CD4-positive, alpha-beta T cell treated with Interleukin-15 for 1 hour (primary cell): ENCODE measurements around the gene BEST1.
"Not testable (repeated sequence)": the region's sequence is repeated elsewhere in the genome, so short reads cannot be mapped to it uniquely, and the experiment has no call there.

Source experiments
- DNase-seq: peaks from one replicate; pipeline ENCODE4 v3.0.0-alpha.2; 2020

The BEST1 gene

DNA sequence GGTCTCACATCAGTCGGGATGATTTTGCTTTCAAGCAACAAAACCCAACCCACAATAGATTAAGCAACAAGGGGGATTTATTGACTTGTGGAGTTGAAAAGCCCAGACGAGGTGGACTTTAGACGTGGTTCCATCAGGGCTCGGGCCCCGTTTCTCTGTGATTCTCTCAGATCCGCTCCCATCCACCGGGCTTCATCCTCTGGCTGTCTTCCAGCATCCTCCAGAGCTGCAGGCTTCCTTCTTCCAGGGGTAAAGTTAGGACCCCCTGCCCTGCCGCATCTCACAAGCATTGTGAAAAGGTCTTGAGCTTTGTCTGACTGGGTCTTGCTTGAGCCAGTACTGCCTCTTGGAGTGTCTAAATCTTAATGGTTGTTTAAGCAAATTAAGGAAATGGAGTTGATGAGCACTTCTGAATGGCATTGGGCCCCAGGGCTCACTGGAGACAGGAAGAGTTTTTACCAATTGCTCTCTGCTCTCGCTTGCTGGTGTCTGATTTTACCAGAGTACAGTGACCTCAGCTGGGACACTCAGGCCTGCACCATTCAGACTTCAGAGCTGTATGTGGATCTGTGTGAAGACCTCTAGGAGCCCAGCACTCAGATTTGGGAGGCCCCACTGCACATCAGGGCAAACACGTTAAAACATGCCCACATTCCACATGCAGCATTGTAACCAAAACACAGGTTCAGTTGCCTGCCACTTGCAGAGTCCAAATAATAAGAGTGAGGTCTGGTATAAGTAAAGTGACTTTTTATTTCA, 30.8 kb downstream of the BEST1 start:
- DNase-seq: no peak

DNA sequence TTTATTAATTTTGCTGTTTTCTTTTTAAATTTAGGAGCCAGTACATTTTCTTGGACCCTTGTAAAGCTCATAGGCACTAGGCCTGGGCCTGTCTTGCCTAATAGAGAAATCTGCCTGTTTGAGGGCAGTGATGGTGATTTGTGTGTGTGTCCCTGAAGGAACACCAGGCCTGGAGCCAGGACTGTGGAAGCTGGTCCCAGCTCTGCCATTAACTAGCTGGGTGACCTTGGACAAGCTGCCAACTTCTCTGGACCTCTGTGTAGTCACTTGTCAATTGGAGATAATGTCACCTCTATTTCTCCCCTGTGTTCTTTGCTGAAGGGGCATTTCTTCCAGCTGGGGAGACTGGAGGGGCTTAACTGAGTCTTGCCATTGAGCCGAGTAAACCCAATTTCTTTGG, 33.3 kb downstream of the BEST1 start:
- no peak for DNase-seq

DNA sequence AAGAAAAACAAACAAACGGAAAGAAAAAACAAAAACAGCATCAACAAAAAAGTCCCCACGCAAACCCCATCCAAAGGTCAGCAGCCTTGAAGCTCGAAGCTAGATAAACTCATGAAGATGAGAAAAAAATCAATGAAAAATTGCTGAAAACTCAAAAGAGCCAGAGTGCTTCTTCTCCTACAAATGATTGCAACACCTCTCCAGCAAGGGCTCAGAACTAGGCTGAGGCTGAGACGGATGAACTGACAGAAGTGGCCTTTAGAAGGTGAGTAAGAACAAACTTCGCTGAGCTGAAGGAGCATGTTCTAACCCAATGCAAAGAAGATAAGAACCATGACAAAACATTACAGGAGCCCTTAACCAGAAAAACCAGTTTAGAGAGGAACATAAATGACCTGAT, 35.7 kb downstream of the BEST1 start:
- no peak for DNase-seq

DNA sequence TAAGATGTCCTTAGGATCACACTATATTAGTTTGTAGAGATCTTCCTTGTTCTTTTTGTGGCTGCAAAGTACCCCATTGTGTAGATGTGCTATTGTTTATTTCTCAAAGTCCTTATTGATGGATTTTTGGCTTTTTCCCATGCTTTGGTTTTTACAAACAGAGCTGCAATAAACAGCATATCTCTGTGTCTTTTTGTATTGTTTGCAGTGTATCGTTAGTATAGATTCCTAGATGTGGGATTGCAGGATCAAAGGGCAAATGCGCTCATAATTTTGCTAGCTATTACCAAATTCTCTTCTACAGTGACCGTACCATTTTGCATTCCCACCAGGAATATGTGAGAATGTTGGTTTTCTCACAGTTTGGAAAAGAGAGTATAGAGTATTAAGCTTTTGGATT, 44.8 kb downstream of the BEST1 start:
- DNase-seq: no peak

DNA sequence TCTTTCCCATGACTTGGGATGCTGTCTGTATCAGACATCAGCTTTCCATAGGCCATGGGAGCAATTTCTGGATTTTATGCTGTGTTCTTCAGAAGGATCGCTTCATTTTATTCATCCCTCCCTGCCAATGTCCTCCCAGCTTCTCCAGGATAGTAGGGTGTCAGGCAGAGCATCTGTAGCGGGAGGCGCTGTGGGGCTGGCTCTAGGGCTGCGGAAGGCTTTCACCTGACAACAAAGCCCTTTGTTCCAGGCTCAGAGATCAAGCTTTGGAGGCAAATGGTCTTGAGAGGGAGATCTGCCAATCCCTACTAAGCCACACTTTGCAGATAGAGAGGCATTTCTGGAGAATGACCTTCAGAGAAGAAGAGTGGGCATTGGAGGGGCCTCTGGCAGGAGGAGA, 46.8 kb downstream of the BEST1 start:
- no peak for DNase-seq

DNA sequence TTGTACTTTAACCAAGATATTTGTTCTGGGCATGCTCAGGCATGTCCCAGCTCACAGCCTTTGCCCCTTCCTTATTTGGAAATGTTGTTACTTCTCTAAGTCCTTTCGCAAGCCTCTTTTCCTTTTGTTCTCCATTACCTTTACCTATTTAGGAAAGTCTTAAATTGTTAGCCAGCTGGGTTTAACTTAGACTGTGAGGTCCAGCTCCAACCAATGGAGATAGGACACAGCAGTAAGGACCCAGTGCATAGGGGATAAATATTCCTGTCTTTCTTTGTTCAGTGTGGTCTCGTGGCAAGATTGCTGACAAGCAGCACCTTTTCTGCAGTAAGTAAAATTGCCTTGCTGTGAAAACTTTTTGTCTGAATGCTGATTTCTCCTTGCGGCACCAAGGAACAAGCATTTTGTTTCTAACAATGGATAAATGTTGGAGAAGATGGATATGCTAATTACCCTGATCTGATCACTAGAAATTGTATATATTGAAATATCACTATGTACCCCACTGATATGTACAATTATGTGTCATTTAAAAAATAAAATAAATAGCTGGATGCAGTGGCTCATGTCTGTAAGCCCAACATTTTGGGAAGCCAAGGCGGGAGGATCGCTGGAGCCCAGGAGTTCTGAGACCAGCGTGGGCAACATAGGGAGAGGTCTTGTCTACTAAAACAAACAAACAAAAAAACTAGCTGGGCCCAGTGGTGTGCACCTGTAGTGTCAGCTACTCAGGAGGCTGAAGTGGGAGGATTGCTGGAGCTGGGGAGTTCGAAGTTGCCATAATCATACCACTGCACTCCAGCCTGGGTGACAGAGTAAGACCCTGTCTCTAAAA, 49.2 kb downstream of the BEST1 start:
- no peak for DNase-seq

DNA sequence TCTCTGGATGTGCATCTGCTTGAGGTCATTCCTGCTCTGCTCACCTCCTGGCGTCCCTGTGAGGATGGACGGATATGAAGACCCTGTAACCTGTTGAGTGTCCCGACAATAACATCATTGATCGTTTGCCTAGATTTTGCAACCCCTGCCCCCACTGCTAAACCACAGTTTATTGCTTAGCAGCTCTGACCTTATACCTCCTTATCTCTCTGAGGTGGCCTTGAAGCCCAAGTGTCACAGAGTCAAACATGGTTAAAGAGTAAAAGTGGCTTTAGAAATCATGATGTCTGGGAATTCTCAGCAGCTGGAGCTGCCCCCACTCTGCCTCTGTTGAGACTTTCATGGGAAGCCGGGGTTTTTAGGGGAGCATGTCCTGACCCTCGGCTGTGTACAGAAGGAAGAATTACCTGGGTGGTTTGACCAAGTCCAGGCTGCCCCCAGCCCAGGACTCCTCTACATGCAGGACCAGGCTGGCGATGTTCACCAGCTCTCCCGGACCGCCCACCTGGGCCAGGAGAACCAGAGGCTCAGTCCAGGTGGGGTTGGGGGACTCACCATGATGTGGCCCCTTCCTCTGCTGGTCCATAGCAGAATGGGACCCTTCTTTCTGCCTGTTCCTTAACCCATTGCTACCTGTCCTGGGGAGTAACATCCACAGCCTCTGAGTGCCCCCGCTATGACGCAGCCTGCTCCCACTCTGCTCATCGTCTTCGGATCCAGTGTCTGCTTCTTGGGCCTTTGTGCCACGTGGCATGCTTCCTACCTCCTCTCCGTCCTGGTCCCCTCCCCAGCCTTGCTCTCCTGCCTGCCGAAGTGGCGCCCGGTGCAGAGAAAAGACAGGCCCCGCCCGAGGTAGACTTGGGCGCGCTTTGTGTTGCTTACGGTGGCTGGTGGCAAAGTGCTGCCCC, 50.6 kb downstream of the BEST1 start:
- no peak for DNase-seq

DNA sequence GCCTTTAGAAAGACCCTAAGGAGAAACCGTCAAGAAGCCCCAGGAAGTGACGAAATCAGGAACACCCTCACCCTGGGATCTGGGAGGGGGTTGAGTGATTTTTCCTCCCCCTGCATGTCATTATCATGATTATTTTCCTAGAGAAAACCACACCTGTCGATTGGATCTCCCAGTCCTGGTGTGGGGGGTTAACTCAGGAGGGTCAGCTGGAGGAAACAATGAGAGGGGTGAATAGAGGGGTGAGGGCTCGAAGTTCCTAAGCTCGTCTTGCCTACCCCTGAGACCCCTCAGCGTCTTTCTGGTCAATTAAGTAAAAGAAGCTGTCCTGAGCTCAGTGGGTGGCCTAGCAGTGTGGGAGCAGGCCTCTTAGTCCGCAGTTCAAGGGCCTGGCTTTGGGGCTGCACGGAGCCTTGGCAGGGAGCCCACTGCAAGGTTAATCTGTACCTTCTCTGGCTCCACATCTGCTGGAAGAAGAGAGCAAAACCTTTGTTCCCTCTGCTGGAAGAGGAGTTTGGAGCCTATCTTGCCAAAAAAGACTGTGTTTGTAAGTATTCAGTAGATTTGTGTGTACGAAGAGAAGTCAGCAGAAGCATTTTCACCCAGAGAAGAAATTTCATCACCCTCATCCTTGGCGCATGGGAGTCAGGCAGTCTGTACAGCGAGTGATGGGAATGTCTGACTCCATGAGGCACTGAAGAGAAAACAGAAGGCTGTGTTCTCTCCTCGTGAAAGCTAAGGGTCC, 51.5 kb downstream of the BEST1 start:
- no peak for DNase-seq

DNA sequence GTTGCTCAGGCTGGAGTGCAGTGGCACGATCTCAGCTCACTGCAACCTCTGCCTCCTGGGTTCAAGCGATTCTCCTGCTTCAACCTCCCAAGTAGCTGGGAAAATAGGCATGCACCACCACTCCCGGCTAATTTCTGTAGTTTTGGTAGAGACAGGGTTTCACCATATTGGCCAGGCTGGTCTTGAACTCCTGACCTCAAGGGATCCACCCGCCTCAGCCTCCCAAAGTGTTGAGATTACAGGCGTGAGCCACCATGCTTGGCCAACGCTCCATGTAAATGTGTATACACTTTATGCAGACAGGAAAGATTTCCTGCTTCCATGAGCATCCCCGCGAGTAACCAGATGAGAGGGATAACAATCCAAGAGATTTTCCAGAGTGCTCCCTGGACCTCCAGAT, 52.1 kb downstream of the BEST1 start:
- DNase-seq: not testable (repeated sequence)

DNA sequence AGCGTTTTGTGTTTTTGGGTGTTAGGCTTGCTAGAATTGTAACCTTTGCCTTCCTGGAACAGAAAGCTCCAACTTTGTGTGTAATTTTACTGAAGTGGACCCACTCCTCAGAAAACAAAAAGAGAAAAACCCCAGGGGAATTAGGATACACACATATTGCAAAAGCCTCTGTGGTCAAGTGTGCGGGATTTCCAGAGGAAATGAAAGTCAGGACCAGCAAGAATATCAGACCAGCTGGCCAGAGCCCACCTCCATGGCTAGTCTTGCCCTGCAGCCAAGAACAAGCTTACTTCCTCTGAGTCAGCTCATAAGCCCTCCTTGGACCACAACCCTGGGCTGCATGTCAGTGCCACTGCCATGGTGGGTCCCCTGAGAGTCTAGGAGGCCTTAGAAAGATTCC, 54.3 kb downstream of the BEST1 start:
- peak; percentile 71 for DNase-seq

DNA sequence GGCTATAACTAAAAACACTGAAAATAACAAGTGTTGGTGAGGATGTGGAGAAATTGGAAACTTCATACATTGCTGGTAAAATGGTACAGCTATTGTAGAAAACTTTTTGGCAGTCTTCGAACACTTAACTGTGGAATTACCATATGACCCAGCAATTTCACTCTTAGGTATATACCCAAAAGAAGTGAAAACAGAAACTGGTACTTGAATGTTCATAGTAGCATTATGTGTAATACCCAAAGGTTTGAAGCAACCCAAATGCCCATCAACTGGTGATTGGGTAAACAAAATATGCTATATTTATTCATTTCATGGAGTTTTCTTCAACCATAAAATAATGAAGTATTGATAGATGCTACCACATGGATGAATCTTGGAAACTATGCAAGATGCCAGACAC, 58.0 kb downstream of the BEST1 start:
- DNase-seq: no peak

DNA sequence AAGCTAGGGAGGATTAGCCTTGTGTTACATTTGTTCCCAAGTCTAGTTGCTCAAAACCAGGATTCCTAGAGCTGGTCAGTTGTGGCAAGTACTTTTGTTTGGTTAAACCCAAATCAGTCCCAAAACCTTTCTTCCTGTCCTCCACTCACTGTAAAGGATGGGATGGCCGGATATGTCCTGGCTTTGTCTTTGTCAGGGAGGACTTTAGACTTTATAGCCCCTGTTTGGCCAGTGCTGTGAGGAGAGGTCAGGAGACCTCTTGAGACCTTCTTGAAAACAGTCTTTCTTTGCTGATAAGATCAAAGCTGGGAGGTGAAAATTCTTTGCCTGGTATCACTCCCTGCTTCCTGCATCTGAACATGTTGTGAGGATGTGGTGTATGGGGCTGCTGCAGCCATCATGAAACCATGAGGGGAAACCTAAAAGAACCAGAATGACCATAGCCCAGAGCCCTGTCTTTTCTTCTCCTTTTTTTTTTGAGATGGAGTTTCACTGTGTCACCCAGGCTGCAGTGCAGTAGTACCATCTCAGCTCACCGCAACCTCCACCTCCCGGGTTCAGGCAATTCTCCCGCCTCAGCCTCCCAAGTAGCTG, 60.9 kb downstream of the BEST1 start:
- no peak for DNase-seq

DNA sequence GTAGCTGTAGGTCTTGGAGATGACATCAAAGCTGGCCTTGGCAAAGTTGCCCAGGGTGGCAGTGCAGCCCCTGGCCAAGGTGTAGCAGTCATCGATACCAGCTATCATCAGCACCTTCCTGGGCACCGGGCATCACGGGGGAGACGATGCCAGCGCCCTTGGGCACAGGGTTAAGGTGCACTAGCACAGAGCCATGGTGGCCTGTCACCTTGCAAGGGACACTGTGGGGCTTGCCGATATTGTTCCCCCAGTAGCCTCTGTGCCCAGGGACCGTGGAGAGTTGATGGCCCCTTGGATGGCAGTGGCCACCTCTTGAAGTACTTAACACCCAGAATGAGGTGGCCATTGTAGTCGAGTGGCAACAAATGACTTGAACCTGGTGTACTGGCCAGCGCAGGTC, 61.7 kb downstream of the BEST1 start:
- DNase-seq: no peak

DNA sequence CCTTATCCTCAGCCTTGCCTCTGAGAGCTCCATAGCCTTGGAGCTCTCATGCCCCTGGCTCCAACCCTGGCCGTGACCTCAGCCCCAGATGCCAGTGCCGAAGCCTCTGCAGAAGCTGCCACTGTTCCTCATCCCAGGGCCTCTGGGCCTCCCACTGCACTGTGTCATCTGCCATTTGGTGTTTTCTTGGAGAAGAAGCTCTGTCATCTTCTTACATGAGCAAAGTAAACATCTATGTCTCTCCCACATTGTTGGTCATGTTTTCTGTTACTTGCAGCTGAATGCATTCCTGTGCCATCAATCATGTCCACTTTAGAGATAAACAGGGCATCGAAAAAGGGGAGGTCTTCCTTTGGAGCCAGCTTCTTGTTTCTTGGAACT, 62.3 kb downstream of the BEST1 start:
- no peak for DNase-seq

DNA sequence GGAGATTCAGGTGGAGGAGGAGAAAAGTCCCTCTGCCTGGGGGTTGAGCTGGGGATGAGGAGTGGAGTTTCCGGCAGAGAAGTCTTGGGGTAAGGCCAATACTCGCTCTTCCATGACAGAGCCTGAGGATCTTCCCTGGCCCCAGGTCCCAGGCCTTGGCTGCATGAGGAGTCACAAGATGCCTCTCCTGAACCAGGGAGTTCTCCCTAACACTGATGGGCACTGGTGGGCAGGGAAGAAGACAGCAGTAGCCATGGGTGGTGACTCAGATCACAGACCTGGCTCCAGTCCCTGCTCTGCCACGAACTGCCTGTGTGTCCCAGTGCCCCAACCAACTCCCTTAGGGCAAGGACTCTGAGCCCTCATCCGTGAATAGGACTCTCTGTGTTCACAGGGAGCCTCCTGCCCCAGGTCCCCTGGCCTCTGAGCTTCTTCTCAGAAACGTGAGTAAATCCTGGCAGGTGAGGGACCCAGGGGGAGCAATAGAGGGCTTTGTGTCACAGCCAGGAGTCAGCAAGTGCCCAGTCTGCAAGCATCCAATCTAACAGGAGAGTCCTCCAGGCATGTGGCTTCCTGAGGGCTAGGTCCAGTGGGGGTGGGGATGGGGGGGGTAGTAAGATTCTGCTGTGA, 62.8 kb downstream of the BEST1 start:
- no peak for DNase-seq
